Spleen (tissue), 11 donors: ENCODE measurements around the gene NSMCE4A. TPM values are rescaled to one million over a fixed set of nuclear protein-coding genes. Genes with fewer than 3 reads are reported as not detected.
"Not testable (repeated sequence)": the region's sequence is repeated elsewhere in the genome, so short reads cannot be mapped to it uniquely, and the experiment has no call there.

Experiments
- DNase-seq: peaks from one replicate; pipeline ENCODE4 v3.0.0-alpha.2; 2020
- H3K27ac ChIP-seq, 8 donors: fragments of 200-600 bp; sonication (generic) in 7 of 8; 1 replicate in 4 of 8; 2 replicates in 4 of 8; pipeline versions ENCODE4 v1.5.0 to v1.8.0; 2016 to 2021; ENCODE audit warnings: inconsistent platforms in 4 of 8, mild to moderate bottlenecking in 4 of 8, moderate library complexity in 1 of 8
- H3K27me3 ChIP-seq, 7 donors: fragments of 200-600 bp; sonication (generic) in 6 of 7; replicated peaks in 1 of 7; 1 replicate in 4 of 7; 2 replicates in 3 of 7; pipeline versions ENCODE4 v1.5.0 to v1.8.0; 2016 to 2021; ENCODE audit warnings: inconsistent platforms in 3 of 7, mild to moderate bottlenecking in 1 of 7
- H3K36me3 ChIP-seq, 6 donors: fragments of 200-600 bp; sonication (generic) in 5 of 6; 1 replicate in 4 of 6; 2 replicates in 2 of 6; pipeline versions ENCODE4 v1.5.0 to v1.8.0; 2016 to 2021; ENCODE audit warnings: inconsistent platforms in 2 of 6
- H3K4me1 ChIP-seq, 6 donors: fragments of 200-600 bp; sonication (generic) in 5 of 6; 1 replicate in 3 of 6; 2 replicates in 3 of 6; pipeline versions ENCODE4 v1.5.0 to v1.8.0; 2016 to 2021; ENCODE audit warnings: inconsistent platforms in 3 of 6
- H3K4me3 ChIP-seq, 8 donors: fragments of 200-600 bp; sonication (generic) in 7 of 8; 1 replicate in 4 of 8; 2 replicates in 4 of 8; pipeline versions ENCODE4 v1.5.0 to v1.8.0; 2016 to 2021; ENCODE audit warnings: inconsistent platforms in 4 of 8, mild to moderate bottlenecking in 4 of 8, moderate library complexity in 2 of 8
- H3K9me3 ChIP-seq, 8 donors: fragments of 200-600 bp; sonication (generic) in 7 of 8; 1 replicate in 4 of 8; 2 replicates in 4 of 8; pipeline versions ENCODE4 v1.5.0 to v1.8.0; 2016 to 2021; ENCODE audit warnings: inconsistent platforms in 4 of 8
- CTCF ChIP-seq, 11 experiments: fragments of 200-600 bp in 7 of 11; fragments of 450-650 bp in 4 of 11; sonication (generic) in 4 of 11; IDR thresholded peaks in 8 of 11; conservative IDR thresholded peaks in 3 of 11; 1 replicate in 7 of 11; 2 replicates in 4 of 11; pipeline versions ENCODE4 v1.4.0 to v1.8.0; 2016 to 2021; ENCODE audit warnings: antibody characterized with exemption in 11 of 11, inconsistent platforms in 4 of 11, mild to moderate bottlenecking in 1 of 11
- POLR2A ChIP-seq, 3 donors: fragments of 450-650 bp; IDR thresholded peaks; one replicate each; pipeline ENCODE4 v1.5.1; 2017; ENCODE audit warnings: antibody characterized with exemption in 3 of 3, mild to moderate bottlenecking in 1 of 3
- POLR2AphosphoS5 ChIP-seq, 3 donors: sonication (generic); formaldehyde crosslinking; IDR thresholded peaks; one replicate each; pipeline ENCODE4 v1.5.1; 2017; ENCODE audit warnings: antibody characterized with exemption in 3 of 3
- WGBS, 5 donors: extraction: QIAGEN DNeasy Blood & Tissue Kit in 3 of 5; methylation state at CpG; one replicate each; pipeline versions ENCODE4 v1.1.5 to v1.1.7; 2013 to 2018; 5-methylcytosine and 5-hydroxymethylcytosine counted together
- intact Hi-C: fragments of 100-400 bp; cut with DNase I; formaldehyde crosslinking; loops from one replicate; pipeline ENCODE4 v1.15.0; 2023; ENCODE audit warnings: low total_unique reads
- polyA plus RNA-seq, 3 donors: library from polyadenylated mRNA; stranded (reverse); fragments of 200-250 nt; gene quantifications; one replicate each; pipeline ENCODE4 v1.2.1, GENCODE V29; 2013
- total RNA-seq, 7 donors: library from RNA; depleted of rRNA in 3 of 7; stranded (reverse); fragments of >200 nt in 3 of 7; fragmentation: NEBNext Ultra II Directional in 4 of 7; extraction: Animal tissue kit (Norgen Biotek cat#: 25700) in 4 of 7; gene quantifications; one replicate each; pipeline versions ENCODE4 v1.1.0 to v1.2.1, GENCODE V29; 2016 to 2021
- donor health status: healthy with polysubstance abuse.
- donor health status: DM: no; HTN: no; CAD: no; lungs with moderate emphysema.
- donor health status: DM: no; HTN: no; CAD: no.
- donor health status: Bipolar disorder and iron deficiency.
- donor health status: healthy.
- donor health status: DM: no; HTN: no; CAD: no.
- donor health status: DM: yes; HTN: yes; CAD: no.

NSMCE4A gene
- total and polyA plus RNA-seq, 10 donors: 49.5 to 121 (median 70.9) TPM

GRCh38 chr10:121942749-121943416 lies 32.1 kb downstream of the NSMCE4A start:
- intact Hi-C loops: no loop called here
- peak overlapping the region in 1 of 8 donors; percentile 56 for H3K27ac ChIP-seq
- no peak for DNase-seq
- WGBS, 5 donors: 55 to 91% (median 70%) methylated on average over 2 of the region's 2 CpGs
- H3K4me3 ChIP-seq: no peak overlapping the region
- no peak for TF ChIP-seq POLR2AphosphoS5 (IDR thresholded peaks at IDR 0.05)
- no peak for TF ChIP-seq CTCF (IDR thresholded peaks at IDR 0.05 in 8 of 11, conservative IDR thresholded peaks at IDR 0.05 in 3 of 11)
- no peak for TF ChIP-seq POLR2A (IDR thresholded peaks at IDR 0.05)
- no peaks in the 10 kb centered on the region for H3K27me3 ChIP-seq
- H3K9me3 ChIP-seq: no peaks in the 10 kb centered on the region
- peaks cover 0 to 5% (median 0%) of the 10 kb centered on the region in 6 donors for H3K4me1 ChIP-seq
- H3K36me3 ChIP-seq: no peaks in the 10 kb centered on the region

GRCh38 chr10:121941532-121941931 lies 33.5 kb downstream of the NSMCE4A start:
- H3K27me3 ChIP-seq: no peaks in the 10 kb centered on the region
- H3K4me3 ChIP-seq: no peak overlapping the region
- H3K4me1 ChIP-seq: peaks cover 0 to 5% (median 0%) of the 10 kb centered on the region in 6 donors
- intact Hi-C loops: no loop called here
- H3K27ac ChIP-seq: peak overlapping the region in 2 of 8 donors; percentile 30 to 56
- no peak for TF ChIP-seq POLR2A (IDR thresholded peaks at IDR 0.05)
- no peak for TF ChIP-seq POLR2AphosphoS5 (IDR thresholded peaks at IDR 0.05)
- no peak for TF ChIP-seq CTCF (IDR thresholded peaks at IDR 0.05 in 8 of 11, conservative IDR thresholded peaks at IDR 0.05 in 3 of 11)
- no peaks in the 10 kb centered on the region for H3K36me3 ChIP-seq
- no peak for DNase-seq
- H3K9me3 ChIP-seq: no peaks in the 10 kb centered on the region
- WGBS, 5 donors: 42 to 91% (median 60%) methylated on average over 3 of the region's 3 CpGs

- Histone ChIP-seq H3K27me3 (no peaks in the 10 kb centered on the region), H3K4me1 (no peaks in the 10 kb centered on the region), H3K9me3 (no peaks in the 10 kb centered on the region), H3K27ac (no peak overlapping the region), H3K36me3 (no peaks in the 10 kb centered on the region), H3K4me3 (no peak overlapping the region)
- TF ChIP-seq POLR2A (IDR thresholded peaks at IDR 0.05) (no peak), POLR2AphosphoS5 (IDR thresholded peaks at IDR 0.05) (no peak), CTCF (IDR thresholded peaks at IDR 0.05 in 8 of 11, conservative IDR thresholded peaks at IDR 0.05 in 3 of 11) (no peak)
- DNase-seq: no peak
- WGBS, 5 donors: 86 to 98% (median 95%) methylated on average over 2 of the region's 2 CpGs
- intact Hi-C loops: no loop called here
Measured at GRCh38 chr10:121936295-121936694, 38.7 kb downstream of the NSMCE4A start.

GRCh38 chr10:121935702-121936101 lies 39.3 kb downstream of the NSMCE4A start:
- H3K4me1 ChIP-seq: no peaks in the 10 kb centered on the region
- no peaks in the 10 kb centered on the region for H3K36me3 ChIP-seq
- TF ChIP-seq CTCF (IDR thresholded peaks at IDR 0.05 in 8 of 11, conservative IDR thresholded peaks at IDR 0.05 in 3 of 11) (no peak), POLR2AphosphoS5 (IDR thresholded peaks at IDR 0.05) (no peak)
- no peak overlapping the region for H3K4me3 ChIP-seq
- no peak overlapping the region for H3K27ac ChIP-seq
- 53 to 66% (median 65%) methylated on average over 7 of the region's 7 CpGs for WGBS, 5 donors
- H3K27me3 ChIP-seq: no peaks in the 10 kb centered on the region
- intact Hi-C loops: no loop called here
- no peak for DNase-seq
- H3K9me3 ChIP-seq: no peaks in the 10 kb centered on the region

- H3K4me3 ChIP-seq, H3K27ac ChIP-seq, H3K36me3 ChIP-seq, DNase-seq, H3K27me3 ChIP-seq, H3K9me3 ChIP-seq, intact Hi-C loops: not testable (repeated sequence)
- H3K4me1 ChIP-seq: peaks cover 10 to 38% (median 29%) of the 10 kb centered on the region in 6 donors
- WGBS, 5 donors: 68 to 91% (median 82%) methylated on average over 11 of the region's 11 CpGs
Measured at GRCh38 chr10:121930268-121931085, 44.5 kb downstream of the NSMCE4A start.

- H3K36me3 ChIP-seq, DNase-seq, H3K9me3 ChIP-seq, H3K27me3 ChIP-seq, intact Hi-C loops, H3K4me3 ChIP-seq: not testable (repeated sequence)
- 90 to 92% (median 90%) methylated on average over 13 to 14 of the region's 14 CpGs for WGBS, 5 donors
- Histone ChIP-seq H3K4me1 (peaks cover 10 to 45% (median 29%) of the 10 kb centered on the region in 6 donors), H3K27ac (peak overlapping the region in 1 of 8 donors; percentile 1)
Measured at GRCh38 chr10:121929585-121930267, 45.3 kb downstream of the NSMCE4A start.
